GM23338 (cell line): ENCODE results near the gene MAPK8IP2. TPM values are rescaled to one million over a fixed set of nuclear protein-coding genes. Genes with fewer than 3 reads are reported as not detected.

Experiments
- ATAC-seq: fragments of 200-7000 bp; cut with Tn5 transposase; 3 replicates; pipeline ENCODE4 v1.9.1; 2020
- DNase-seq: peaks from one replicate; pipeline ENCODE4 v3.0.0-alpha.2; 2015; ENCODE audit warnings: low spot score
- H2AFZ ChIP-seq: fragments of 200-600 bp; sonication (generic); 2 replicates; pipeline ENCODE4 v1.8.0; 2016; ENCODE audit warnings: antibody characterized with exemption, mild to moderate bottlenecking, moderate library complexity
- H3F3A ChIP-seq: fragments of 200-600 bp; sonication (generic); replicated peaks from 2 replicates; pipeline ENCODE4 v1.8.0; 2017; ENCODE audit warnings: antibody characterized with exemption, mixed run types, low read depth
- H3K27ac ChIP-seq: fragments of 200-600 bp; sonication (generic); 2 replicates; pipeline ENCODE4 v1.6.1; 2016; ENCODE audit warnings: low read depth
- H3K27me3 ChIP-seq: fragments of 200-600 bp; sonication (generic); 2 replicates; pipeline ENCODE4 v1.8.0; 2016; ENCODE audit warnings: mild to moderate bottlenecking, mixed run types, moderate library complexity; ENCODE audit not compliant: insufficient read depth
- H3K36me3 ChIP-seq: fragments of 200-600 bp; sonication (generic); 2 replicates; pipeline ENCODE4 v1.8.0; 2016; ENCODE audit warnings: mild to moderate bottlenecking; ENCODE audit not compliant: insufficient read depth
- H3K4me1 ChIP-seq: fragments of 200-600 bp; sonication (generic); 2 replicates; pipeline ENCODE4 v1.8.0; 2016; ENCODE audit warnings: mild to moderate bottlenecking, moderate library complexity; ENCODE audit not compliant: insufficient read depth
- H3K4me2 ChIP-seq: fragments of 200-600 bp; sonication (generic); 2 replicates; pipeline ENCODE4 v1.7.1; 2017; ENCODE audit warnings: mixed run types
- H3K4me3 ChIP-seq: fragments of 200-600 bp; sonication (generic); 2 replicates; pipeline ENCODE4 v1.6.1; 2016; ENCODE audit warnings: mixed run types
- H3K79me2 ChIP-seq: fragments of 200-600 bp; sonication (generic); replicated peaks from 2 replicates; pipeline ENCODE4 v1.8.0; 2017; ENCODE audit warnings: mild to moderate bottlenecking; ENCODE audit not compliant: insufficient read depth
- H3K9me2 ChIP-seq: fragments of 200-600 bp; sonication (generic); 2 replicates; pipeline ENCODE4 v1.8.0; 2017; ENCODE audit not compliant: insufficient read depth
- H4K20me1 ChIP-seq: fragments of 200-600 bp; sonication (generic); replicated peaks from 2 replicates; pipeline ENCODE4 v1.8.0; 2017; ENCODE audit warnings: mild to moderate bottlenecking; ENCODE audit not compliant: insufficient read depth
- H3K27ac Mint-ChIP-seq: 2 replicates; pipeline ENCODE4 v1.8.0; 2020; ENCODE audit warnings: inconsistent platforms, mild to moderate bottlenecking, moderate library complexity, mixed read lengths
- H3K27me3 Mint-ChIP-seq: 3 replicates; pipeline ENCODE4 v1.8.0; 2022; ENCODE audit warnings: low read depth, mild to moderate bottlenecking, moderate library complexity, mixed read lengths, inconsistent platforms; ENCODE audit not compliant: insufficient read depth, poor library complexity
- H3K36me3 Mint-ChIP-seq: 3 replicates; pipeline ENCODE4 v1.8.0; 2021; ENCODE audit warnings: low read depth, mild to moderate bottlenecking, inconsistent platforms, moderate library complexity, mixed read lengths
- H3K4me1 Mint-ChIP-seq: 3 replicates; pipeline ENCODE4 v1.8.0; 2020; ENCODE audit warnings: mild to moderate bottlenecking, inconsistent platforms, mixed read lengths
- H3K4me3 Mint-ChIP-seq: 3 replicates; pipeline ENCODE4 v1.8.0; 2021; ENCODE audit warnings: moderate library complexity, mild to moderate bottlenecking, inconsistent platforms, mixed read lengths
- H3K9me3 Mint-ChIP-seq: 3 replicates; pipeline ENCODE4 v1.8.0; 2020; ENCODE audit warnings: moderate library complexity, mild to moderate bottlenecking, inconsistent platforms, mixed read lengths
- CREB1 ChIP-seq: fragments of 250-450 bp; sonication (Bioruptor Pico); IDR thresholded peaks from 2 replicates; pipeline ENCODE4 v1.5.0; 2020; ENCODE audit warnings: low read depth, mild to moderate bottlenecking, moderate library complexity
- EZH2 ChIP-seq: fragments of 200-600 bp; sonication (generic); IDR thresholded peaks from one replicate; pipeline ENCODE4 v1.8.0; 2017; ENCODE audit warnings: antibody characterized with exemption, mild to moderate bottlenecking, low read depth; ENCODE audit not compliant: unreplicated experiment
- EZH2phosphoT487 ChIP-seq: fragments of 200-600 bp; sonication (generic); IDR thresholded peaks from one replicate; pipeline ENCODE4 v1.8.1; 2018; ENCODE audit warnings: antibody characterized with exemption; ENCODE audit not compliant: unreplicated experiment
- JUNB ChIP-seq: IDR thresholded peaks from one replicate; pipeline ENCODE4 v1.6.1; 2016; ENCODE audit warnings: antibody characterized with exemption; ENCODE audit not compliant: unreplicated experiment
- NANOG ChIP-seq: IDR thresholded peaks from 2 replicates; pipeline ENCODE4 v1.6.1; 2016; ENCODE audit warnings: antibody characterized with exemption, borderline replicate concordance
- POLR2AphosphoS5 ChIP-seq: IDR thresholded peaks from 2 replicates; pipeline ENCODE4 v1.6.1; 2016; ENCODE audit warnings: antibody characterized with exemption, low read depth
- STAT1 ChIP-seq: IDR thresholded peaks from one replicate; pipeline ENCODE4 v1.6.1; 2016; ENCODE audit warnings: antibody characterized with exemption; ENCODE audit not compliant: unreplicated experiment
- ZNF114 ChIP-seq: fragments of 250-450 bp; sonication (Bioruptor Pico); IDR thresholded peaks from 2 replicates; pipeline ENCODE4 v1.5.0; 2020; ENCODE audit warnings: mild to moderate bottlenecking, moderate library complexity
- ZNF331 ChIP-seq: fragments of 250-450 bp; sonication (Bioruptor Pico); IDR thresholded peaks from 2 replicates; pipeline ENCODE4 v1.5.0; 2020; ENCODE audit warnings: low read depth, mild to moderate bottlenecking, moderate library complexity
- polyA plus RNA-seq: library from polyadenylated mRNA; unstranded; fragments of >200 nt; fragmentation: Nextera tagmentation; extraction: Ambion mirVana; gene quantifications from 2 replicates; pipeline ENCODE4 v1.2.1, GENCODE V29; 2016
- total RNA-seq: library from RNA; depleted of rRNA; stranded (reverse); fragments of >200 nt; shearing (Covaris generic); gene quantifications from 2 replicates; pipeline ENCODE4 v1.2.3, GENCODE V29; 2014
- TF ChIP-seq, protein P1 (sequence below): IDR thresholded peaks from one replicate; pipeline ENCODE4 v1.6.1; 2018; ENCODE audit warnings: antibody characterized with exemption; ENCODE audit not compliant: unreplicated experiment
- TF ChIP-seq, protein P2 (sequence below): fragments of 250-450 bp; sonication (Bioruptor Pico); IDR thresholded peaks from 2 replicates; pipeline ENCODE4 v1.5.0; 2020; ENCODE audit warnings: mild to moderate bottlenecking, moderate library complexity
- TF ChIP-seq, protein P3 (sequence below): IDR thresholded peaks from 2 replicates; pipeline ENCODE4 v1.6.1; 2016; ENCODE audit warnings: antibody characterized with exemption
- TF ChIP-seq, protein P4 (sequence below), 2 experiments: fragments of 200-600 bp in 1 of 2; sonication (generic) in 1 of 2; conservative IDR thresholded peaks; 2 replicates each; pipeline versions ENCODE4 v1.5.1 to v1.6.1; 2016 to 2017; ENCODE audit warnings: antibody characterized with exemption in 2 of 2, low read depth in 2 of 2, mild to moderate bottlenecking in 2 of 2, moderate library complexity in 1 of 2

Gene MAPK8IP2
- total and polyA plus RNA-seq, 2 experiments from 2014 or later, result 0.15 to 3.5 TPM

DNA sequence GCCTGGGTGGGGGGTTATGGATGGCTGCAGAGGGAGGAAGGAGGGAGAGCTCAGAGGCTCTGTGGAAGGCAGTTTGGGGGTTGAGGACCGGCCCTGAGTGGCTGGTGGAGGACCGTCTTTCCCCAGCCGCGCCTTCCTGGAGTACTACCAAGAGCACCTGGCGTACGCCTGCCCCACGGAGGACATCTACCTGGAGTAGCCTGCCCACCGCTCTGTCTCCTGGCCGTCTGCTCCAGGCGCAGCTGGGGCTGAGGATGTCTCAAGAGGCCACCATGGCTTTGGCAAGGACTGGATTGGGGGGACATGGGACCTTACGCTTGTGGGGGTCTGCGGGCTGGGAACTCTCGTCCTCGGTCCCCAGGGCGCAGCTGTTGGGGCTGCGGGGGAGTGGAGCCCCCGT, 10.0 kb downstream of the MAPK8IP2 start:
- Mint-ChIP-seq H3K27ac (no peak overlapping the region), H3K9me3 (no peaks in the 10 kb centered on the region), H3K4me3 (no peak overlapping the region), H3K4me1 (peaks cover 13% of the 10 kb centered on the region), H3K27me3 (peaks cover 29% of the 10 kb centered on the region), H3K36me3 (no peaks in the 10 kb centered on the region)
- H3K79me2 ChIP-seq, result no peaks in the 10 kb centered on the region
- H3K36me3 ChIP-seq, result no peaks in the 10 kb centered on the region
- H3K4me2 ChIP-seq, result no peak overlapping the region
- no peak overlapping the region for H3K27ac ChIP-seq
- no peaks in the 10 kb centered on the region; the same call in 1 of the 2 replicates for H3F3A ChIP-seq
- no peak overlapping the region for H2AFZ ChIP-seq
- no peaks in the 10 kb centered on the region; the same call in 1 of the 2 replicates for H3K4me1 ChIP-seq
- H3K27me3 ChIP-seq, result peaks cover 15% of the 10 kb centered on the region
- no peak for ATAC-seq
- DNase-seq, result no peak
- H3K4me3 ChIP-seq, result no peak overlapping the region
- no peaks in the 10 kb centered on the region; the same call in 1 of the 2 replicates for H4K20me1 ChIP-seq
- H3K9me2 ChIP-seq, result no peaks in the 10 kb centered on the region
- TF ChIP-seq, protein P1, sequence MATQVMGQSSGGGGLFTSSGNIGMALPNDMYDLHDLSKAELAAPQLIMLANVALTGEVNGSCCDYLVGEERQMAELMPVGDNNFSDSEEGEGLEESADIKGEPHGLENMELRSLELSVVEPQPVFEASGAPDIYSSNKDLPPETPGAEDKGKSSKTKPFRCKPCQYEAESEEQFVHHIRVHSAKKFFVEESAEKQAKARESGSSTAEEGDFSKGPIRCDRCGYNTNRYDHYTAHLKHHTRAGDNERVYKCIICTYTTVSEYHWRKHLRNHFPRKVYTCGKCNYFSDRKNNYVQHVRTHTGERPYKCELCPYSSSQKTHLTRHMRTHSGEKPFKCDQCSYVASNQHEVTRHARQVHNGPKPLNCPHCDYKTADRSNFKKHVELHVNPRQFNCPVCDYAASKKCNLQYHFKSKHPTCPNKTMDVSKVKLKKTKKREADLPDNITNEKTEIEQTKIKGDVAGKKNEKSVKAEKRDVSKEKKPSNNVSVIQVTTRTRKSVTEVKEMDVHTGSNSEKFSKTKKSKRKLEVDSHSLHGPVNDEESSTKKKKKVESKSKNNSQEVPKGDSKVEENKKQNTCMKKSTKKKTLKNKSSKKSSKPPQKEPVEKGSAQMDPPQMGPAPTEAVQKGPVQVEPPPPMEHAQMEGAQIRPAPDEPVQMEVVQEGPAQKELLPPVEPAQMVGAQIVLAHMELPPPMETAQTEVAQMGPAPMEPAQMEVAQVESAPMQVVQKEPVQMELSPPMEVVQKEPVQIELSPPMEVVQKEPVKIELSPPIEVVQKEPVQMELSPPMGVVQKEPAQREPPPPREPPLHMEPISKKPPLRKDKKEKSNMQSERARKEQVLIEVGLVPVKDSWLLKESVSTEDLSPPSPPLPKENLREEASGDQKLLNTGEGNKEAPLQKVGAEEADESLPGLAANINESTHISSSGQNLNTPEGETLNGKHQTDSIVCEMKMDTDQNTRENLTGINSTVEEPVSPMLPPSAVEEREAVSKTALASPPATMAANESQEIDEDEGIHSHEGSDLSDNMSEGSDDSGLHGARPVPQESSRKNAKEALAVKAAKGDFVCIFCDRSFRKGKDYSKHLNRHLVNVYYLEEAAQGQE, result no peak
- no peak for TF ChIP-seq NANOG
- no peak for TF ChIP-seq ZNF331 (CRISPR knock-in tag)
- TF ChIP-seq ZNF114 (CRISPR knock-in tag), result no peak
- TF ChIP-seq POLR2AphosphoS5, result no peak
- TF ChIP-seq, protein P2, sequence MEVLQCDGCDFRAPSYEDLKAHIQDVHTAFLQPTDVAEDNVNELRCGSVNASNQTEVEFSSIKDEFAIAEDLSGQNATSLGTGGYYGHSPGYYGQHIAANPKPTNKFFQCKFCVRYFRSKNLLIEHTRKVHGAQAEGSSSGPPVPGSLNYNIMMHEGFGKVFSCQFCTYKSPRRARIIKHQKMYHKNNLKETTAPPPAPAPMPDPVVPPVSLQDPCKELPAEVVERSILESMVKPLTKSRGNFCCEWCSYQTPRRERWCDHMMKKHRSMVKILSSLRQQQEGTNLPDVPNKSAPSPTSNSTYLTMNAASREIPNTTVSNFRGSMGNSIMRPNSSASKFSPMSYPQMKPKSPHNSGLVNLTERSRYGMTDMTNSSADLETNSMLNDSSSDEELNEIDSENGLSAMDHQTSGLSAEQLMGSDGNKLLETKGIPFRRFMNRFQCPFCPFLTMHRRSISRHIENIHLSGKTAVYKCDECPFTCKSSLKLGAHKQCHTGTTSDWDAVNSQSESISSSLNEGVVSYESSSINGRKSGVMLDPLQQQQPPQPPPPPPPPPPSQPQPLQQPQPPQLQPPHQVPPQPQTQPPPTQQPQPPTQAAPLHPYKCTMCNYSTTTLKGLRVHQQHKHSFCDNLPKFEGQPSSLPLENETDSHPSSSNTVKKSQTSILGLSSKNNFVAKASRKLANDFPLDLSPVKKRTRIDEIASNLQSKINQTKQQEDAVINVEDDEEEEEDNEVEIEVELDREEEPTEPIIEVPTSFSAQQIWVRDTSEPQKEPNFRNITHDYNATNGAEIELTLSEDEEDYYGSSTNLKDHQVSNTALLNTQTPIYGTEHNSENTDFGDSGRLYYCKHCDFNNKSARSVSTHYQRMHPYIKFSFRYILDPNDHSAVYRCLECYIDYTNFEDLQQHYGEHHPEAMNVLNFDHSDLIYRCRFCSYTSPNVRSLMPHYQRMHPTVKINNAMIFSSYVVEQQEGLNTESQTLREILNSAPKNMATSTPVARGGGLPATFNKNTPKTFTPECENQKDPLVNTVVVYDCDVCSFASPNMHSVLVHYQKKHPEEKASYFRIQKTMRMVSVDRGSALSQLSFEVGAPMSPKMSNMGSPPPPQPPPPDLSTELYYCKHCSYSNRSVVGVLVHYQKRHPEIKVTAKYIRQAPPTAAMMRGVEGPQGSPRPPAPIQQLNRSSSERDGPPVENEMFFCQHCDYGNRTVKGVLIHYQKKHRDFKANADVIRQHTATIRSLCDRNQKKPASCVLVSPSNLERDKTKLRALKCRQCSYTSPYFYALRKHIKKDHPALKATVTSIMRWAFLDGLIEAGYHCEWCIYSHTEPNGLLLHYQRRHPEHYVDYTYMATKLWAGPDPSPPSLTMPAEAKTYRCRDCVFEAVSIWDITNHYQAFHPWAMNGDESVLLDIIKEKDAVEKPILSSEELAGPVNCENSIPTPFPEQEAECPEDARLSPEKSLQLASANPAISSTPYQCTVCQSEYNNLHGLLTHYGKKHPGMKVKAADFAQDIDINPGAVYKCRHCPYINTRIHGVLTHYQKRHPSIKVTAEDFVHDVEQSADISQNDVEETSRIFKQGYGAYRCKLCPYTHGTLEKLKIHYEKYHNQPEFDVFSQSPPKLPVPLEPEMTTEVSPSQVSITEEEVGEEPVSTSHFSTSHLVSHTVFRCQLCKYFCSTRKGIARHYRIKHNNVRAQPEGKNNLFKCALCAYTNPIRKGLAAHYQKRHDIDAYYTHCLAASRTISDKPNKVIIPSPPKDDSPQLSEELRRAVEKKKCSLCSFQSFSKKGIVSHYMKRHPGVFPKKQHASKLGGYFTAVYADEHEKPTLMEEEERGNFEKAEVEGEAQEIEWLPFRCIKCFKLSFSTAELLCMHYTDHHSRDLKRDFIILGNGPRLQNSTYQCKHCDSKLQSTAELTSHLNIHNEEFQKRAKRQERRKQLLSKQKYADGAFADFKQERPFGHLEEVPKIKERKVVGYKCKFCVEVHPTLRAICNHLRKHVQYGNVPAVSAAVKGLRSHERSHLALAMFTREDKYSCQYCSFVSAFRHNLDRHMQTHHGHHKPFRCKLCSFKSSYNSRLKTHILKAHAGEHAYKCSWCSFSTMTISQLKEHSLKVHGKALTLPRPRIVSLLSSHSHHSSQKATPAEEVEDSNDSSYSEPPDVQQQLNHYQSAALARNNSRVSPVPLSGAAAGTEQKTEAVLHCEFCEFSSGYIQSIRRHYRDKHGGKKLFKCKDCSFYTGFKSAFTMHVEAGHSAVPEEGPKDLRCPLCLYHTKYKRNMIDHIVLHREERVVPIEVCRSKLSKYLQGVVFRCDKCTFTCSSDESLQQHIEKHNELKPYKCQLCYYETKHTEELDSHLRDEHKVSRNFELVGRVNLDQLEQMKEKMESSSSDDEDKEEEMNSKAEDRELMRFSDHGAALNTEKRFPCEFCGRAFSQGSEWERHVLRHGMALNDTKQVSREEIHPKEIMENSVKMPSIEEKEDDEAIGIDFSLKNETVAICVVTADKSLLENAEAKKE (CRISPR knock-in tag), result no peak
- TF ChIP-seq, protein P3, sequence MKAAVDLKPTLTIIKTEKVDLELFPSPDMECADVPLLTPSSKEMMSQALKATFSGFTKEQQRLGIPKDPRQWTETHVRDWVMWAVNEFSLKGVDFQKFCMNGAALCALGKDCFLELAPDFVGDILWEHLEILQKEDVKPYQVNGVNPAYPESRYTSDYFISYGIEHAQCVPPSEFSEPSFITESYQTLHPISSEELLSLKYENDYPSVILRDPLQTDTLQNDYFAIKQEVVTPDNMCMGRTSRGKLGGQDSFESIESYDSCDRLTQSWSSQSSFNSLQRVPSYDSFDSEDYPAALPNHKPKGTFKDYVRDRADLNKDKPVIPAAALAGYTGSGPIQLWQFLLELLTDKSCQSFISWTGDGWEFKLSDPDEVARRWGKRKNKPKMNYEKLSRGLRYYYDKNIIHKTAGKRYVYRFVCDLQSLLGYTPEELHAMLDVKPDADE, result no peak
- no peak for TF ChIP-seq EZH2phosphoT487
- TF ChIP-seq, protein P4, sequence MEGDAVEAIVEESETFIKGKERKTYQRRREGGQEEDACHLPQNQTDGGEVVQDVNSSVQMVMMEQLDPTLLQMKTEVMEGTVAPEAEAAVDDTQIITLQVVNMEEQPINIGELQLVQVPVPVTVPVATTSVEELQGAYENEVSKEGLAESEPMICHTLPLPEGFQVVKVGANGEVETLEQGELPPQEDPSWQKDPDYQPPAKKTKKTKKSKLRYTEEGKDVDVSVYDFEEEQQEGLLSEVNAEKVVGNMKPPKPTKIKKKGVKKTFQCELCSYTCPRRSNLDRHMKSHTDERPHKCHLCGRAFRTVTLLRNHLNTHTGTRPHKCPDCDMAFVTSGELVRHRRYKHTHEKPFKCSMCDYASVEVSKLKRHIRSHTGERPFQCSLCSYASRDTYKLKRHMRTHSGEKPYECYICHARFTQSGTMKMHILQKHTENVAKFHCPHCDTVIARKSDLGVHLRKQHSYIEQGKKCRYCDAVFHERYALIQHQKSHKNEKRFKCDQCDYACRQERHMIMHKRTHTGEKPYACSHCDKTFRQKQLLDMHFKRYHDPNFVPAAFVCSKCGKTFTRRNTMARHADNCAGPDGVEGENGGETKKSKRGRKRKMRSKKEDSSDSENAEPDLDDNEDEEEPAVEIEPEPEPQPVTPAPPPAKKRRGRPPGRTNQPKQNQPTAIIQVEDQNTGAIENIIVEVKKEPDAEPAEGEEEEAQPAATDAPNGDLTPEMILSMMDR (conservative IDR thresholded peaks at IDR 0.05; ENCODE audit: low read depth in 2 of 2), result no peak
- no peak for TF ChIP-seq JUNB
- no peak for TF ChIP-seq EZH2
- TF ChIP-seq CREB1 (CRISPR knock-in tag), result no peak
- no peak for TF ChIP-seq STAT1
